ENCODE data around the gene IL6R.

DNA sequence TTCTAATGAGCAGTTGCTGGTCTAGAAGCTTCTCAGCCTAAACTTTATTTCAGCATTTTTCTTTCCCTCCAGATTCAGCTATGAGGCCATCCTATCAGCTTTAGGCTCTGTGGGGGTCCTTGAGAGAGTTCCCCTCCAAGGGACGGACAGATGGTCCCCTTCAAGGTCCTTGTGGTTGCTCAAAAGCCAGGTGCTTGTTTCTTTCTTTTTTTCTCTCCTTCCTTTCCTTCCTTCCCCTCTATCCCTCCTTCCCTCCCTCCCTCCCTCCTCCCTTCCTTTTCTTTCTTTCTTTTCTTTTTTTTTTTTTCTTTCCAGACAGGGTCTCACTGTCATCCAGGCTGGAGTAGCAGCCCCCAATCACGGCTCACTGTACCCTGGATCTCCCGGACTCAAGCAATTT lies 1.2 kb upstream of the IL6R start:
- TF ChIP-seq POLR2A (IDR thresholded peaks at IDR 0.05), result no peak
- no peak for TF ChIP-seq CTCF (IDR thresholded peaks at IDR 0.05 in 4 of 5, conservative IDR thresholded peaks at IDR 0.05 in 1 of 5)
